ENCODE measurements around the gene RB1. TPM values are rescaled to one million over a fixed set of nuclear protein-coding genes. Genes with fewer than 3 reads are reported as not detected.

Gene RB1
- total and polyA plus RNA-seq, 2 experiments from 2014 or later = 19.5 to 22.3 TPM

GRCh38 chr13:48456546-48456945 lies 153.0 kb downstream of the RB1 start (continued):
- TF ChIP-seq ZNF462 (CRISPR knock-in tag; IDR thresholded peaks at IDR 0.05) (no peak), ZNF114 (CRISPR knock-in tag; IDR thresholded peaks at IDR 0.05) (no peak), EZH2 (IDR thresholded peaks at IDR 0.05; ENCODE audit: low read depth, unreplicated experiment) (no peak), POLR2AphosphoS5 (IDR thresholded peaks at IDR 0.05; ENCODE audit: low read depth) (no peak)

GRCh38 chr13:48457578-48458242 lies 154.2 kb downstream of the RB1 start:
- H3F3A ChIP-seq (replicated peaks; ENCODE audit: low read depth) = no peaks in the 10 kb centered on the region
- H3K4me3 ChIP-seq = no peak overlapping the region
- no peak overlapping the region for H3K27ac ChIP-seq (ENCODE audit: low read depth)
- H3K36me3 ChIP-seq (ENCODE audit: insufficient read depth) = no peaks in the 10 kb centered on the region
- Mint-ChIP-seq H3K27ac (no peak overlapping the region), H3K9me3 (no peaks in the 10 kb centered on the region), H3K4me3 (no peak overlapping the region), H3K36me3 (ENCODE audit: low read depth) (peaks cover 3% of the 10 kb centered on the region; the same call in 2 of the 3 replicates), H3K27me3 (ENCODE audit: insufficient read depth, low read depth, poor library complexity) (peaks cover 2% of the 10 kb centered on the region), H3K4me1 (peaks cover 6% of the 10 kb centered on the region; the same call in 2 of the 3 replicates)
- DNase-seq (ENCODE audit: low spot score) (peak; percentile 7), ATAC-seq (peak; percentile 47)
- H2AFZ ChIP-seq = no peak overlapping the region
- H4K20me1 ChIP-seq (replicated peaks; ENCODE audit: insufficient read depth) = no peaks in the 10 kb centered on the region; the same call in 1 of the 2 replicates
- no peaks in the 10 kb centered on the region for H3K9me2 ChIP-seq (ENCODE audit: insufficient read depth)
- H3K27me3 ChIP-seq (ENCODE audit: insufficient read depth) = no peaks in the 10 kb centered on the region
- H3K4me1 ChIP-seq (ENCODE audit: insufficient read depth) = no peaks in the 10 kb centered on the region
- no peaks in the 10 kb centered on the region for H3K79me2 ChIP-seq (replicated peaks; ENCODE audit: insufficient read depth)
- H3K4me2 ChIP-seq = no peak overlapping the region
- TF ChIP-seq ZNF331 (CRISPR knock-in tag; IDR thresholded peaks at IDR 0.05; ENCODE audit: low read depth) (no peak), EZH2 (IDR thresholded peaks at IDR 0.05; ENCODE audit: low read depth, unreplicated experiment) (no peak), CREB1 (CRISPR knock-in tag; IDR thresholded peaks at IDR 0.05; ENCODE audit: low read depth) (no peak), JUNB (IDR thresholded peaks at IDR 0.05; ENCODE audit: unreplicated experiment) (no peak), REST (IDR thresholded peaks at IDR 0.05; ENCODE audit: unreplicated experiment) (no peak), POLR2AphosphoS5 (IDR thresholded peaks at IDR 0.05; ENCODE audit: low read depth) (no peak), CTCF (conservative IDR thresholded peaks at IDR 0.05; ENCODE audit: low read depth in 2 of 2) (no peak), EZH2phosphoT487 (IDR thresholded peaks at IDR 0.05; ENCODE audit: unreplicated experiment) (no peak), STAT1 (IDR thresholded peaks at IDR 0.05; ENCODE audit: unreplicated experiment) (no peak)

Measured in GM23338 (cell line).